Neuron (in vitro differentiated cells): ENCODE data around the gene NDUFS5.
"Not testable (repeated sequence)": the region's sequence is repeated elsewhere in the genome, so short reads cannot be mapped to it uniquely, and the experiment has no call there.

Source experiments
- H2AFZ ChIP-seq: one replicate; pipeline ENCODE4 v1.6.1; 2013; ENCODE audit warnings: low read depth, mild to moderate bottlenecking, inconsistent platforms, low read length, moderate library complexity
- H3K27me3 ChIP-seq: one replicate; pipeline ENCODE4 v1.6.1; 2013; ENCODE audit warnings: low read length; ENCODE audit not compliant: insufficient read depth
- H3K36me3 ChIP-seq: one replicate; pipeline ENCODE4 v1.6.1; 2013; ENCODE audit warnings: low read length; ENCODE audit not compliant: insufficient read depth
- H3K4me1 ChIP-seq: one replicate; pipeline ENCODE4 v1.6.1; 2013; ENCODE audit warnings: low read length; ENCODE audit not compliant: insufficient read depth
- H3K4me3 ChIP-seq: 2 replicates; pipeline ENCODE4 v1.5.1; 2013; ENCODE audit warnings: mild to moderate bottlenecking, low read length, moderate library complexity
- H3K9me3 ChIP-seq: one replicate; pipeline ENCODE4 v1.6.1; 2013; ENCODE audit warnings: low read length

Gene NDUFS5

GRCh38 chr1:38997901-38998190 is 28.3 kb upstream of the NDUFS5 start:
- Histone ChIP-seq H3K36me3 (peaks cover 68% of the 10 kb centered on the region), H2AFZ (no peak overlapping the region), H3K9me3 (no peaks in the 10 kb centered on the region), H3K27me3 (no peaks in the 10 kb centered on the region), H3K4me1 (peaks cover 4% of the 10 kb centered on the region), H3K4me3 (no peak overlapping the region)

DNA sequence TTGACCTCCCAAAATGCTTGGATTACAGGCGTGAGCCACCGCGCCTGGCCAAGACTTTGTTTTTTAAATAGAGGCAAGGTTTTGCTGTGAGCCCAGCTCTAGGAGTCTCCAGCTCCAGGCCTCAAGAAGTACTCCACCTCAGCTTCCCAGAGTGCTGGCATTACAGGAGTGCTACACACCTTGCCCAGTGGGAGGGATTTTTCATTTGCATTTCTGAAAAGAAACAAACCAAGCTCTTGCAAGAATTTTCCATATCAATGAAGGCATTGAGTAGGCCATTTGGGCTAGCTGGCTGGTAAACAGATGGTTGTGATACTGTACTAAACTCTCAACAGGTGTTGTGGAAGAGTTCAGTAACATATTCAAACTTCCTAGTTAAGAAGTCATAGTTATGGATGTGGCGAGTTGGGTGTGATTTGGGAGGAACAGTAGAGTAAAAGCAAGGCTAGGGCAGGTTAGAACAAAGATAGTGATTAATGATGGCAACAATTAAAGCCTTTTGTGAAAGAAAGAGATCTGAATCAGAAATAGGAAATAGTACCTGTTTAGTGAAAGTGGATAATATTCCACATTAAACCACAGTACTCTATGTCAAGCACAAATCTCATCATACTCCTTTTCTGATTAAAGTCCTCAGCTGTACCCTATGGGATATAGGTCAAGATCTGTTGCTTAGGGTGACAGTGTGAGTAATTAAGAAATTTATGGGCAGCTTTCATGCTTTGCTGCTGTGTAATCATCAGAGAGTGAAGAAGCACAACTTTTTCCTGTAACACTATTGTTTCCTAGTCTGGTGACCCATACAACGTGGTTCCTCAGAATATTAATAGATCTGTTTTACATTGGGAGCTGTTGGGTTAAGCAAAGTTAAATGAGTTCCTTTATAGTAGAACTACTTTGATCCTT is 24.4 kb upstream of the NDUFS5 start:
- Histone ChIP-seq H3K27me3 (no peaks in the 10 kb centered on the region), H3K4me1 (no peaks in the 10 kb centered on the region), H3K36me3 (peaks cover 88% of the 10 kb centered on the region), H3K9me3 (no peaks in the 10 kb centered on the region), H3K4me3 (no peak overlapping the region), H2AFZ (no peak overlapping the region)

DNA sequence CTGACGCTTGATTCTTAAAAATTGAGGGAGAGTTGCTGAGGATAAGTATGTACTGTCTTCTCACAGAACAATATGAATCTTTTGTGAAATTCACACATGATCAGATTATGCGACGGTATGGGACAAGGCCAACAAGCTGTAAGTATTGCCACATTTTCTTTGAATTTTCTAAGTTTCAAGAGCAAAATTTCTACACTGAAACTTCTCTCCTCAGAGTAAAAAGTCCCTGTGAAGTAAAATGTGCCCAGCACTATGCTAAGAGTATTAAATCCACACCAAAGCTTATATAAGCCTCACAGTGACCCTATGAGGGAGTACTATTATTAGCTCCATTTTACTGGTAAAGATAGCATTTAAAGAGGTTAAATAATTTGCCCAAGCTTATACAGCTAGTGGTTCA is 22.9 kb upstream of the NDUFS5 start:
- H3K4me3 ChIP-seq: no peak overlapping the region

DNA sequence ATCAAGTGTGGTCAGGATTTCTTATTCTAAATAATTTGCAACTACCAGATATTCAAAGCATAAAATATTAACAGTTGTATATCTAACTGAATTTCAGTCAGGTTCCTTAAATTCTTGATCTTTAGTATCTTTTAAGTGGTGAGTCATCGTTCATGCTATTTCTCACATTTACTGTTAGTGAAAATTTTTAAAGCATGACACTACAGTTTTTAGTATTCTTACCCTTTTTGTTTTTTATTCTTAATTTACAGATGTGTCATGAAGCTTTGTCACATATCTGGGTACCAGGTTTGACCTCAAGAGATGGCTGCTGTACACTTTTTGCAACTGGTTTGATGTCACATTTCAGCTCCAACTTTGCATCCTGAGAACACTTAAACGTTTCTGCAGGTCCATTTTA is 22.4 kb upstream of the NDUFS5 start:
- H3K27me3 ChIP-seq: no peaks in the 10 kb centered on the region
- H3K9me3 ChIP-seq: no peaks in the 10 kb centered on the region
- no peaks in the 10 kb centered on the region for H3K4me1 ChIP-seq
- peaks cover 93% of the 10 kb centered on the region for H3K36me3 ChIP-seq
- H3K4me3 ChIP-seq: no peak overlapping the region
- H2AFZ ChIP-seq: no peak overlapping the region

More for the DNA sequence above, 22.9 kb upstream of the NDUFS5 start:
- Histone ChIP-seq H3K27me3 (no peaks in the 10 kb centered on the region), H3K9me3 (no peaks in the 10 kb centered on the region), H2AFZ (no peak overlapping the region), H3K36me3 (peaks cover 91% of the 10 kb centered on the region), H3K4me1 (no peaks in the 10 kb centered on the region)

GRCh38 chr1:39006287-39006686 is 19.9 kb upstream of the NDUFS5 start:
- Histone ChIP-seq H2AFZ (no peak overlapping the region), H3K27me3 (no peaks in the 10 kb centered on the region), H3K4me3 (no peak overlapping the region), H3K9me3 (no peaks in the 10 kb centered on the region), H3K36me3 (peaks cover 82% of the 10 kb centered on the region), H3K4me1 (no peaks in the 10 kb centered on the region)

GRCh38 chr1:39006726-39007645 is 19.2 kb upstream of the NDUFS5 start:
- no peaks in the 10 kb centered on the region for H3K27me3 ChIP-seq
- H2AFZ ChIP-seq: no peak overlapping the region
- H3K36me3 ChIP-seq: peaks cover 78% of the 10 kb centered on the region
- no peaks in the 10 kb centered on the region for H3K9me3 ChIP-seq
- no peak overlapping the region for H3K4me3 ChIP-seq
- H3K4me1 ChIP-seq: no peaks in the 10 kb centered on the region

DNA sequence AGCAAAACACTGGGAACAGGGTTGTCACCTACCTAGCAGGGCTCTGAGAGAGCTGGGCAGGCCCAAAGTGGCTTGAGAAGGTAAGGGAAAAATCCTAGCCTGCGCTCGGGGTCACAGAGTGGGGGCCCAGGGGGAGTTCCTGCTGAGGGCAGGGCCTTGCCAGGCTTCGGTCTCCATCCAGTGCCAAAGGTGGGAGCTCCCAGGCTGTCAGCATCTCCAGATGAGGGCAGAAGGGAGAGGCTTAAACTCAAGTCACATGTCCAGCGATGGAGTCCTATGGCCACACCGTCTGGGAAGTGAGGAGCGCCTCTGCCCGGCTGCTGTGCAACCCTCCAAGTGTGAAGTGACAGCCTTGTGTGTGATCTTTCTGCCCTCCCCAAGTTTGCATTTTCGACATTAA is 11.2 kb upstream of the NDUFS5 start:
- H3K27me3 ChIP-seq, H3K4me3 ChIP-seq, H3K9me3 ChIP-seq, H3K4me1 ChIP-seq, H3K36me3 ChIP-seq, H2AFZ ChIP-seq: not testable (repeated sequence)

GRCh38 chr1:39016604-39017171 is 9.5 kb upstream of the NDUFS5 start:
- no peaks in the 10 kb centered on the region for H3K4me1 ChIP-seq
- H3K9me3 ChIP-seq: no peaks in the 10 kb centered on the region
- H3K4me3 ChIP-seq: no peak overlapping the region
- H3K36me3 ChIP-seq: peaks cover 5% of the 10 kb centered on the region
- H3K27me3 ChIP-seq: no peaks in the 10 kb centered on the region
- no peak overlapping the region for H2AFZ ChIP-seq

DNA sequence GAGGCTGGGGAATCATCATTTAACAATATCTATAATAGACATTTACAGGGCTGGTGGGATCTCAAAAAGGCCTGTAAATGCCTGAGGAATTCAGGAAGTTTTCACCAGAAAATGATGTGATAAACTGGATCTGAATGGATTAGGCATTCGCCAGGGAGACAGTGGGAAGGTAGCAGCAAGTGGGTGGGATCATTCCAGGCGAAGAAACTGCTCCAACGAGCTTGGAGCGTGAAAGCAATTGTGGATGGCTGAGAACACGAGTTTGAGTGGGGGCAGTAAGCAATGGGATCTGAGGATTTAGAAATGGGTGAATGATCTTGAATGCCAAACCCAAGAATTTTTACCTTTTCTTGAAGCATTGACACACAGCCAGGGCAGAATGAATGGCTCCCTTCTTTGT is 8.9 kb upstream of the NDUFS5 start:
- Histone ChIP-seq H3K27me3 (no peaks in the 10 kb centered on the region), H3K4me1 (no peaks in the 10 kb centered on the region)

GRCh38 chr1:39020494-39020893 is 5.7 kb upstream of the NDUFS5 start:
- not testable (repeated sequence) for H3K36me3 ChIP-seq, H3K4me1 ChIP-seq, H3K27me3 ChIP-seq, H2AFZ ChIP-seq, H3K9me3 ChIP-seq, H3K4me3 ChIP-seq

More for the DNA sequence above, 8.9 kb upstream of the NDUFS5 start:
- peaks cover under 1% of the 10 kb centered on the region for H3K36me3 ChIP-seq
- H2AFZ ChIP-seq: no peak overlapping the region
- no peaks in the 10 kb centered on the region for H3K9me3 ChIP-seq
- H3K4me3 ChIP-seq: no peak overlapping the region

- Histone ChIP-seq H3K4me1 (peaks cover 4% of the 10 kb centered on the region), H2AFZ (no peak overlapping the region), H3K36me3 (no peaks in the 10 kb centered on the region), H3K9me3 (no peaks in the 10 kb centered on the region), H3K4me3 (no peak overlapping the region), H3K27me3 (no peaks in the 10 kb centered on the region)
These were observed 4.7 kb upstream of the NDUFS5 start for GRCh38 chr1:39021426-39021825.

DNA sequence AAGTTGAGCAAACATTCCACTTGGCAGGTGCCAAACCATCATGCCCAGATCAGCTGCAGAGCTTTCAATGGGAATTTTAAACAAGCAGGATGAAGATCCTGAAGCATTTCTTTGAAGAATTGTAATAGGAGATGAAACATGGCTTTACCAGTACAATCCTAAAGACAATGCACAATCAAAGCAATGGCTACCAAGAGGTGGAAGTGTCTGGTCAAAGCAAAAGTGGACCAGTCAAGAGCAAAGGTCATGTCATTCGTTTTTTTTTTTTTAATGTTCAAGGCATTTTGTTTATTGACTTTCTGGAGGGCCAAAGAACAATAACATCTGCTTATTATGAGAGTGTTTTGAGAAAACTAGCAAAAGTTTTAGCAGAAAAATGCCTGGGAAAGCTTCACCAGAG is 3.0 kb upstream of the NDUFS5 start:
- H3K4me1 ChIP-seq: peaks cover 9% of the 10 kb centered on the region
- no peaks in the 10 kb centered on the region for H3K27me3 ChIP-seq
- no peak overlapping the region for H2AFZ ChIP-seq
- no peaks in the 10 kb centered on the region for H3K9me3 ChIP-seq
- no peak overlapping the region for H3K4me3 ChIP-seq
- H3K36me3 ChIP-seq: no peaks in the 10 kb centered on the region

- H2AFZ ChIP-seq: peak overlapping the region; percentile 14
These were observed 837 bp downstream of the NDUFS5 start for GRCh38 chr1:39026866-39027507.

More at GRCh38 chr1:39026866-39027507, 837 bp downstream of the NDUFS5 start:
- H3K9me3 ChIP-seq: no peaks in the 10 kb centered on the region
- peaks cover 9% of the 10 kb centered on the region for H3K4me1 ChIP-seq
- peaks cover 27% of the 10 kb centered on the region for H3K36me3 ChIP-seq
- no peaks in the 10 kb centered on the region for H3K27me3 ChIP-seq
- peak overlapping the region; percentile 77 for H3K4me3 ChIP-seq
